HG03469 (cell line): ENCODE measurements around the gene S100A3.

ENCODE experiments used
- ATAC-seq: cut with Tn5 transposase; IDR thresholded peaks from one replicate; pipeline ENCODE4 v1.9.1; 2021; ENCODE audit warnings: mild to moderate bottlenecking, moderate library complexity, moderate number of reproducible peaks; ENCODE audit not compliant: unreplicated experiment

The S100A3 gene

DNA sequence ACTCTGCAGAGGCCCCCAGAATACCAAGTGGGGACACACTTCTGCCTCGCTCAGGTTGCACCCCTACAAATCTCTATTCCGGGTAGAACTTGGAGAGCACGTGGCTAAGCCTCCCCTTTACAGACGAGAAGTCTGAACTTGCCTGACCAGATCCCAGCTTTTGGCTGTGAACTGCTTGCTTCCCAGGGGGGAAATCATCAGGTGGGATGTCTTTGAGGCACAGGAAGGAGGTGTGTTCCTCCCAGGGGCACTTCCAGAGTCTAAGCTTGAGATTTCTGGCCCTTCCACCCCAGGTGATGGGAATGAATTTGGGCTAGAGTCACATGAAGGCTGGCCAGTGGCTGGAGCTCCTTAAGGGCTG is 1.3 kb upstream of the S100A3 start:
- ATAC-seq = no peak

DNA sequence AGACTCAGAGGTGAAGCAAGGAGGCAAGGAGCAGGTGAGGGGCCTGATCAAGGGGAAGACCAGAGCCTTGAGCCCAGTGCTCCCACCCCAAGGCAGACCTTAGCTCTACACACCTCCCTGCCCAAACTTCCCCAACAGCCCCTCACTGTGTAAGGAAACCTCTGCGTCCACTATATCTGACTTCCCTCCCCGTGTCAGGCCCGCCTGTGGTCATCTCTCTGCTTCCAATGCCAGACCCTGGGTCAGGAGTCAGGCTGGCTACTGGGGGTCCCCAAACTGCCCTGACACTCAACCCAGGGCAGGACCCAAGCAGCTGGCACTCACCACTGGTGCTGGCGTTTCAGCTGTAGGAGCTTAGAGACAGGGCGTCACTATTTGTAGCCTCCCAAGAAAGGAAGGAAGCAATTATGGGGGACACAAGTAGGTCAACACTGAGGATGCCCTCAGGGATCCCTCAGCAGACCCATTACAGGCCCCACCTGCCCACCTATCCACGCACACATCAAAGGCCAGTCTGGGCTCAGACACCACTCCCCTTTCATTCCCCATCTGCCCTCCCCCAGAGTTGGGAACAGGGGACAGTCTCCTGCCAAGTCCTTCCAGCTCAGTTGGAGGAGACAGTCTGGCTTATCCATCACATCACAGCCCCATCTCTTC is 811 bp upstream of the S100A3 start:
- ATAC-seq = no peak

DNA sequence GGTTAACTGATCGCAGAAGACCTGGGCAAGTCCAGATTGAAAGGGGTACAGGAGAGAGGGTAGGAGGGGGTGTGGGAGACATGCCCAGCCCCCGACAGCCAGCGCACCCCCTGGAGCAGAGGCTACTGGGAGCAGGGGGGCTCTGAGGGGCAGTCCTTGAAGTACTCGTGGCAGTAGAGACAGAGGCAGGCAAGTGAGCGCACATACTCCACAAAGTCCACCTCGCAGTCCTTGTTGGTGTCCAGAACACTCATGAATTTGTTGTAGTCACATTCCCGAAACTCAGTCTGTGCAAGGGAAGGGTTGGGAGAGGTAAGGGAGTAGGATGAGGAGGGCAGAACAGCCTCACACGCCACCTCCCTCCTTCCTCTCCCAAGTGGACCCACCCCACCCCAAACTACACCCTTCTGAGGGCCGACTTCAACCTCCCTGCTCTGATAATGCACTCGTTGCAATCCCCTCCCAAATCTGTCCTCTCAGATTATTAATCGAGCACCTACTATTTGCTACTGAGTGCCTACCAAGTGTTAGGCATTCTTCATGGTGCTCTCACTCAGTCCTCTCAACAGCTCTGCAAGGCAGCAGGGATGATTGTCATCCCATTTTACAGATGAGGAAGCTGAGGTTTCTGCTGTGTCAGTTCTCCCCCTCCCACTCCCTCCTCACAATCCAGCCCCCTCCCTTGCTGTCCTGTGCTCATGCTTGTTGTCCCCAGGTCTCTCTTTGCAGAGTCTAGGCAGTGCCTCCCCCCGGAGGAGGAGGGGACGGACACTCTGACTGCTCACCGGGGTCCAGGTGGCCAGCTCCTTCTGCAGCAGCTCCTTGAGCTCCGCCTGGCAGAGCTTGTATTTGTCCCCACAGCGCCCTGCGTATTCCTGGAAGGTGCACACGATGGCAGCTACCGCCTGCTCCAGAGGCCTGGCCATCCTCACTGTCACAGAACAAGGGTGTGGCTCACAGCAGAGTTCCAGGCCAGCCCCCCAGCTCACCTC is 1.2 kb downstream of the S100A3 start:
- ATAC-seq = no peak

DNA sequence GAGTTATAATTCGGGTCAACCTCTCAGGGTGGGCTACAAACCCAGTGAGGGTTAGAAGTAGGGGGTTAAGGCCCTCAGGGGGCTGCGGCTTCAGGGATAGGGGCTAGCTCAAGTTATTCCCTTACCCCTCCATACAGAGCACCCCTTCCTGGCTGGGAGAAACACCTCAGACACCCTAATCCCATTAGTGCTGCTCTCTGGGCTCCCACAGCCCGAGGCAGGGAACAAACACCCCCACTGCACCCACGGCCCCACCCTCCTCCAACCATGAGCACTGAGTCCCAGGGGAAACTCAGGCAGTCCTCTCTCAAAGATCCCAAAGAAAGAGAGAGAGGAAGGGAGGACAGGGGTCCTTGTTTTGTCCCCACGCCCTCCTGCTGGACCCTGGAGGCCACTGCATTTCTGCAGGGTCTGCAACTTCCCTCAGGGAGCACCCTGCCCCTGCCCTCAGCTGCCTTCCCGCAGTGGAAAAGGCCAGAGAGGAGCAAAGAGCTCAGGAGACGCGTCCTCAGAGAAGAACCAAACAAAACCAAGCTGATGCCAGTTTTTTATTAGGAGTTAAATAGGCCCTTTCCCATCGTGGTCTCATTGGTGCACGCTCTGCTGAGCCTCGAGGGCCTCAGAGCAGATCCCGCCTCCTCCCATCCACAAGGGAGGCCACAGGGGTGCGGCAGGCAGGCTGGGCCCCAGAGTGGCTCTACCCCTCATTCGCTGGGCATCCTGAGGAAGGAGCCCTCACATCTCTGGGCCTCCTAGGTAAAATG is 2.1 kb downstream of the S100A3 start:
- ATAC-seq = no peak

DNA sequence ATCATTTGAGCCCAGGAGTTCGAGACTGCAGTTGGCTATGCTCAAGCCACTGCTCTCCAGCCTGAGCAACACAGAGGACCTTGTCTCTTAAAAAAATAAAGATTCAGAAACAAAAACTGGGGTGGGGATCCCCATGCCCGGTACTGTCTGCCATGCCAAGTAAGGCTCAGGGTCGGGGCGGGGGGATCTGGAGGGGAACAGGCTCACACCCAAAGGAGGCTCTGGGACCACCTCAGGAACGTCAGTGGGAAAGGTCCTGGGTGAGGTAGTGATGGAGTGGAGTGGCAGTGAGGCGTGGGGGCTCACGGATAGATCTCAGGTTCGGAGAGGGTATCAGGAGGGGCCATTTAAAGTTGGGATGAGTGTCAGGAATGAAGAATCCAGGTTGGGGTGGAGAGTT is 2.7 kb downstream of the S100A3 start:
- ATAC-seq = no peak

DNA sequence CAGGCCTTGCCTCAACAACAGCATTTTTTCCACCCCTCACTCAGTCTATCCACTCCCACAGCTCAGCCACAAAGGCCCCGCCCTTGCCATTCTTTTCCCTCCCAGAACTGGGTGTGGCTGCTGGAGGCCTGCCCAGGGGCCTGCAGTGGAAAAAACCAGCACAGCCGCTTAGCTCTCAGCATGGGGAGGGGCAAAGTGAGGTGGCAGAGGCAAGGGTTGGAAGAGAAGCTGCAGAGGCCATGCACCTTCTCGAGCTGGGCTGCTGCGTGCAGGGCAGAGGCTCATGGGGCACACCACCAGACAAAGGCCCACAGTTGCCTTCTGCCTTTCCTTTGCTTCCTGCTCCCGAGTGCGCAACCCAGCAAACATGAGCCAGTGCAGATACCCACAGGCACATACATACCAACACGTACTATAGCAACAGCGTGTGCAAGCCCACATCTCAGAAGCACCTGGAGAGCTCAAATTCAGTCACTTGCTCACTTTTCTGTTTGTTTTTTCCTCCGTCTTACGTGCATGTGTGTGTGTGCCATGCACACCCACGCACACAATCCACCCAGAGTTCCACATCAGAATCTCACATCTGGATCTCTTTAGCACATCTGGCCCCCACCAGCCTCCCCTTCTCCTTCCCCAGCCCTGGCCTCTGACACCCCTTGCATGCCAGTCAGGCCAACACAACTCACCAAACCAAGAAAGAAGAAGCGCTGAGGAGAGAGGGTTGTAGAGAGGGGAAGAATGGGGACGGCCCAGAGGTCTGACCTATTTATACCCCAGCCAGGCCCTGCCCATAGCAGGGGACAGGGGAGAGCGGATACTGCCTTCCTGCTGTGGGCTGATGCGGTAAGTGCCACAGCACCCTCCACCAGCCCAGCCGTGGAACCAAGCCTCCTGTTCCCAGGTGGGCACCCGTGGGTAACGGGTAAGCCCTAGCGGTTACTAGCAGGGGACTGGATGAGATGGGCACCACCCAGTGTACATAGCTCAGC is 3.7 kb downstream of the S100A3 start, which contains the start of gene S100A4:
Gene S100A4 (minus strand): TSS at position 740 of the 989 bp plus-strand sequence. CDS start 1,012 bp downstream, outside the sequence.
- peak; percentile 65 for ATAC-seq

DNA sequence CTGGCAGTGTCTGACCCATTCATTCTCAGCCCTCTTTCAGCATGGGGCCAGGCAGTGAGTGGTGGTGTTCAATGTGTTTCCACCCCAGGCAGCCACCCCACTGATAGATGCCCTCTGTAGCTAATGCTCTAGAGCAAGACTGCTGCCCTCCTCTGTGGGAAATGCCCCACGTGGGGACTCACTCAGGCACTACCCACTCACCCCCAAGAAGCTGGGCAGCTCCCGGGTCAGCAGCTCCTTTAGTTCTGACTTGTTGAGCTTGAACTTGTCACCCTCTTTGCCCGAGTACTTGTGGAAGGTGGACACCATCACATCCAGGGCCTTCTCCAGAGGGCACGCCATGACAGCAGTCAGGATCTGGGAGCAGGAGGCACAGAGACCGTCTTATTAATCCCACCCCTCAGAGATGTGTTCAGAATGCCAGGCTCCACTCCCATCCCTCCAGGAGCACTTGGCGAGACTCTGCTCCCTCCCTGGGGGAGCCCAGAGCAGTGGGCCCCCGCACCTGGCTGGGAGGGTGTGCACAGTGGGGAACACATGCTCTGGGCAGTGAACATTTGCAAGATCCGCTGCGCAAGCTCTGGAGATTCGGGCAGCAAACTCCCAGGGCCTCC is 4.5 kb downstream of the S100A3 start:
- ATAC-seq = no peak

DNA sequence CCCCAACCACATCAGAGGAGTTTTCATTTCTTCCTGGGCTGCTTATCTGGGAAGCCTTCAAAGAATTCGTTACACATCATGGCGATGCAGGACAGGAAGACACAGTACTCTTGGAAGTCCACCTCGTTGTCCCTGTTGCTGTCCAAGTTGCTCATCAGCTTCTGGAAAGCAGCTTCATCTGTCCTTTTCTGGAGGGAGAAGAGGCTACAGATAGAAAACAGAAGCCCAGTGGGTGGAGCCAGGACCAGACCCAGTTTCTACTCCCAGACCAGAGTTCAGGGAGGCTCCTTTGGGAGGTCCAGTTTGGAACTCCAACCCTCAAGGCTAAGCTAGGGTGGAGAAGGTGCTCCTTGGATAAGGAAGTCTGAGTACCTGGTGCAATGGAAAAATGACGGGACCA is 5.3 kb downstream of the S100A3 start:
- ATAC-seq = no peak

DNA sequence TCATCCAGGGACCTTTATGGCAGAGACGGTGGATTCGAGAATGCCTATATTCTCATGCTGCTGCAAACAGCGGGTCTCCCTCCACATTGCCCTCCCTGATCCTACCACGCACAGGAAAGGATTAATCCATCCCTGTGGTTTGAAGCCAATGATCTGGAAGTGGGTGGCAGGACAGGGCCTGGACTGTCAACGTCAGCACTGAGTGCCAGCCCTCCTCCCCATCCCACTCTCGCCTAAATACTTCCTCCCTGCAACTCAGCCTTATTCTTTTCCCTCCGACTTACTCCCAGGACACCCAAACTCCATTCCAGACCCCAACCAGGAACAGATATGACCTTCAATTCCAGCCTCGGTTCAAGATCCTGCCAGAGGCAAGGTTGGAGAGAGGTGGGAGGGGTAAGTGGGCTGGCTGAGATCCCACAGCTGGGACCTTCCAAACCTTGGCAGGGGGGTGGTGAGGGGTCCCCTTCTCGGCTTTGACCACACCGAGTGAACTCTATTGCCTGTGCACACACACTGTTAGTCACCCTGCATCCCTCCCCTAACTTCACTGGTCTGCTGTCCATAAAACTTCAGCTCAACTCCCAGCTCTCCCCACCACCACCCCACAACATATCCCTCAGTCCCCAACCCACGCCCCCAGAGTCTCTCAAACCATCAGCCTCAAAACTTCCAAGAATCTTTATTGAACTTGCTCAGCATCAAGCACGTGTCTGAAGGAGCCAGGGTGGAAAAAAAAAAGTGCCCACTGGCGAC is 5.9 kb downstream of the S100A3 start:
- ATAC-seq = no peak

DNA sequence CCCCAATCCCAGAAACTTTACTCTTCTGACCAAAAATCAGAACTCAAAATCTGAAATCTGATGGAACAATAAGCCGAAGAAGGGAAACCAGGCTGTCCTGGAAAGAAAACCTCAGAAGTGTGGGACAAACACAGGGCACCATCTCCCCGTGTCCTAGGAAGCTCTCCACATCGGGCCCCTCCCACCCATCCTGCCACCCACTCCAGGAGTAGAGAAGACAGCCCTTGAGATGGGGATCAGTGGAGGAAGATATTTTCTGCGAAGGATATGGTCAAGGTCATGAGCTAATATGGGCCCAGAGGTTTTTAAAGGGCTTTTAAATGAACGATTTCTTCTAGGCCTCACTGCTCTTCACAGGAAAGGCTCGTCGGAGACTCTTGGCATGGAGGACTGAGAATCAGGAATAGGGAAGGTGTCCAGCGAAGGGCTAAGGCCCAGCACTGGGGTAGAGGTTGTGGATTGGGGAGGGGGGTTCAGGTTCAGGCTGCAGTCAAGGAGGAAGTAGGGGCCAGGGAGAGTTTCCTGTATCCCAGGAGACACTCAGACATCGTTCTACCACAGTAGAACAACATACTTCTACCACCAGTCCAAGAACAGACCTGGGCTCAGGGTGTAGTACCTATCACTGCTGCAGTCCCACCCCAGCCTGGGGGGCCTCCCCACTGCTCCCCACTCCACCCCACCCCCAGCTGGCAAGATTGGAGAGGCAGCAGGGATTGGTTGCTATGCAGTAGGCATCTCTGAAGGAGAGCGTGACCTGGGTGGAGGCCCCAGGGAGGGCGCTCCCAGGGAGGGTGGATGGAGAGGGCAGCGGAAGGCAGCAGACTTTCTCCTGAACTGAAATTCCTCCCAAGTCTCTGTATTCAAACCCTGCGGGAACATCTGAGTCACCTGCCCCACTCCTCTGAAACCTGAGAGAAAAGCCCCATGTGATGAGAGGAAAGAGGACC is 7.1 kb downstream of the S100A3 start:
- no peak for ATAC-seq

DNA sequence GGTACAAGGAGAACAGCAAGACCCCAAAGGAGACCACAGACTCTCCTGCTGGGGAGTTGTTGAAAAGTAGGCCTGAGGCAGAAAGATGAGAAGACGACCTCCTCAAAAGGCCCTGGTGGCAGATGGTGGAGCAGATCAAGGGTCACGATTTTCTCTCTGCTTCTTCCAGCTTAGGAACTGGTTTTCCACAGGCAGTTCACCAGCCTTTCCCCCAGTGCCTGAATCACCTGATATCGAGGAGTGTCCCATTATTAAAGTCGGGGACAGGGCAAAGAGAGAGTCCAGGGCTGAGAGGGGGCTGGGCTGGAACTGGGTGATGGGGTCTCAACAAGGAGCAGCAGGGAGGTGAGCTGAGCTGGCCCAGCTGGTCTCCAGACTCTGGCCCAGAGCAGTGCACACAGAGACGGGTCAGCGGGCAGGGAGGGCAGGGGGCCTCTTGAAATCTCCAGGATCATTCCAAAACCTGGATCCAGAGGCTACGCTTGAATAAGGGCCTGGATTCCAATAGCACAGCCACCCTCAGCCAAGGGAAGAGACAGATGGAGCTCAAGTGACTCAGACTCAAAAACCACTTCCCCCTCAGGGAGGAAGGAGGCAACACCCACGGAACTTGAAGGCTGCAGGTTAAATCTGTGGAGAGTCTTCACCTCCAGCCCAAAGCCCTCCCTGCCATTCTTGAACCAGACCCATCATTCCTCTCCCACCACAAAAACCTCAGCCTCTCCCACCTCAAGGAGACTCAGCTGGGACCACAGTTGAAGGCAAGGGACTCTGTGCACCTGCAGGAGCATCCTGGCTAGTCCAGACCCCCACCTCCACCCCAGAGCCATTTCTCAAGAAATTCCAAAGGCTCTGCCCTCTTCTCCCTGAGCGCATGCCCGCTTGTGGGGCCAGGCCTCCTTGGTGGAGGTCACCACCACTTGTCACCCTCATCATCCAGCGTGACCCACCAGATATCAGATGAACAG is 8.4 kb downstream of the S100A3 start, which contains the start of gene S100A5:
Gene S100A5 (minus strand): TSS at position 541 of the 968 bp plus-strand sequence. CDS start 743 bp downstream, outside the sequence.
- no peak for ATAC-seq

DNA sequence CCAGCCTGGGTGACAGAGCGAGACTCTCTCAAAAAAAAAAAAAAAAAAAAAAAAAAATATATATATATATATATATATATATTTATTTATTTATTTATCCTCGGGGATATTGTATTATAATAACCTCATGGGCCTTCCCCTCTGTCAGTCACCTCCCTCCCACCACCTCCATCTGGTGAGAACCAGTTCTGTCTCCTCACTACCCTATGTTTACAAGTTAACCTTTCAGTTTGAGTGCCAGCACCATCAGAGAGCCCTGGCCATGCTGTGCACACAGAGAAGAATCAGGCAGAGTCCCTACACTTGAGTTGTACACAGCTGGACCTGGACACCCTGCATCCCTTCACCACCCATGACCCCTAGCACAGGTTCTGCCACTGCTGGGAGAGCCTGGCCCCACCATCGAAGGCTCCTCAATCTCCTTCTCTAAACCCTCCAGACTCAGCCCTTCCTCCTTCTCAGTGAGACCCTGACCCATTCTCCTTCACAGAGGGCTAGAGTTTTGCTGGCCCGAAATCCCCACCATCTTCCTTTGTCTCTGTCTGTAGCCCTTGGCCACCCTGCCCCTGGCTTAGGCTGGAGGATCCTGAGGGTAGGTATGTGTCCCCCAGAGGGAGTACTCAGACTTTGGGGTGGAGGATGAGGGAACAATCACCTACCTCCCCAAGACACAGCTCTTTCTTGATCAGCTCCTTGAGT is 9.5 kb downstream of the S100A3 start:
- no peak for ATAC-seq

DNA sequence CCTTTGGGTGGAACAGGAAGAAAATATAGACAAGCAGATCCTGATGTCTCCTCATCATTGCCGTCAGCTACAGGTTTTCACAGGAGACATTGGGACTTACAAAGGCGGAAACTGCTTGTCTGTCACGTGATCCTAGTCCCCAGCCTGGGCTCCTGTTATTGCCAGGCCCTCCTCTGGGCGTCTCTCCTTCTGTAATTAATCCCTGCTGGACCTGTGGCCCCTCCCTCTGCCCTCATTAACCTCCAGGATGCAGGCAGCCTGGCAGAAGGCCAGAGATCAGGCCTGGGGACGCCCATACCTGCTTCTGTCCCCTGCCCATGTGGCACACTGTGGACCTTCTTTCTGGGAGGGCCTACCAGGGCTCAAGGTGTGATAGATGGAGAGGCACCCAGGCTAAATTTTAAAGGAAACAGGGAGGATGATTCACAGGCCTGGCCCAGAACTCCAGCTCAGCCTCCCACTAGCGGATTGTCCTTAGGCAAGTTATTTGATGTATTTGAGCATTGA is 10.7 kb downstream of the S100A3 start:
- ATAC-seq = no peak

DNA sequence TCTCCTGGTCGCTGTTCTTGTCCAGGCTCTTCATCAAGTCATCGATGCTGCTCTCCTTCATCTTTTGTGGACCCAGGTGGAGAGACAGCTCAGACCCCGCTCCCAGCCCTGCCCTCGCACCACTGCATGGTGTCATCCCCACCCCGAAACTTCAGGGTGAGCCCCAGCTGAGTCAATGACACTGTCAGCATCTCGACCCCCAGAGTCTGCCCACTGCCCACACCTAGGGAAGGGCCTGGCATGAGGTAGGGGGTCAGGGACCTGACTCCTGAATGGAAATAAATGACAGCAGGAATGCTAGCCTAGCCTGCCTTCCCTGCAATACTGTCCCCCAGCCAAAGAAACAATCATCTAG is 11.7 kb downstream of the S100A3 start:
- ATAC-seq = no peak

DNA sequence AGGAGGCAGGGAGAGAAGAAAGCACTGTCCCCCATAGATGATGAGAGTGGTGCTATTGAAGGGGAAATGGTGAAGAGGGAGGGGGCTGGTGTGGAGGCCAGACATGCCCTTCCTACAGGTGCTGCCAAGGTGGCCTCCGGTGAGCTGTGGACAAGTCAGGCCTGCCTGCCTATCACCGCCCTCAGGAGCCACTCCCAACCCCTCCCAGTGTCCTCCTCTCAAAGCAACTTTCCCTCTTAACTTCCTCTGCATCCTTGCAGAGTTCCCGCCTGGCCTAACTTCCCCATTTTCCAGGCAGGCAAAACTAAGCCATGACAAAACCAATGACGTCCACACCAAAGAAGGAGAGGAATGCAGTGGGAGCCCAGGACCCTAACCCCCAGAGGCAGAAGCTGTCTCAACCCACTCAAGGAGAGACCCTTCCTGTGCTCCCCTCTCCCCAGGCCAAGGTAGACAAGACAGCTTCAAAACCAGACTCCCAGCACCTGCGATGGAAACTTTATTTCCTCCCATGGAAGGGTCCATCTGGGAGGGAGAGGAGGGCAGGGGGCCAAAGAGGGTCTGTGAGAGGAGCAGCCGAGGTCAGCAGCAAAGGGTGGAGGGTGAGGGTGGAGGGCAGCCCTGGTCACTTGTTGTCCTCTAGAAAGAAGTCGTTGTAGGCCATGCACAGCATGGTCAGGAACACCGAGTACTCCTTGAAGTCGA is 12.2 kb downstream of the S100A3 start:
- ATAC-seq = no peak
